ENCODE data around the gene APOB.

The APOB gene

GRCh38 chr2:21024722-21025389 is 19.0 kb downstream of the APOB start:
- Histone ChIP-seq H3K27ac (ENCODE audit: low read length) (no peak overlapping the region), H3K9me3 (ENCODE audit: control insufficient read depth, insufficient read depth, low read length) (no peaks in the 10 kb centered on the region), H3K4me1 (ENCODE audit: control insufficient read depth, insufficient read depth, low read length) (no peaks in the 10 kb centered on the region), H3K27me3 (ENCODE audit: control insufficient read depth, insufficient read depth, low read length) (no peaks in the 10 kb centered on the region), H3K36me3 (ENCODE audit: control insufficient read depth, insufficient read depth, low read length) (no peaks in the 10 kb centered on the region), H3K4me3 (ENCODE audit: low read length) (no peak overlapping the region)
- WGBS (ENCODE audit: insufficient coverage, insufficient read length) = no CpG with 5 or more reads among the region's 7 CpGs
- DNase-seq (ENCODE audit: low read depth, low spot score) = no peak

DNA sequence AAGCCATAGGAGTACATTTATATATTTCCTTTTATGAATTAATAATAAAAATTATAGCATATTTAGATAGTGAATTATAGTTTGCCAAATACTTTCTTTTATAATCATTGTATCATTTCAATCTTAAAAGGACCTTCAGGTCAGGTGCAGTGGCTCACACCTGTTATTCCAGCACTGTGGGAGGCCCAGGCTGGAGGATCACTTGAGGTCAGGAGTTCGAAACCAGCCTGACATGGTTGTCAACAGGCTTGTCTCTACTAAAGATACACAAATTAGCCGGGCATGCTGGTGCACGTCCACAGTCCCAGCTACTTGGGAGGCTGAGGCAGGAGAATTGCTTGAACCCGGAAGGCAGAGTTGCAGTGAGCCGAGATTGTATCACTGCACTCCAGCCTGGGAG is 19.7 kb downstream of the APOB start:
- no CpG with 5 or more reads among the region's 5 CpGs for WGBS (ENCODE audit: insufficient coverage, insufficient read length)
- Histone ChIP-seq H3K36me3 (ENCODE audit: control insufficient read depth, insufficient read depth, low read length) (no peaks in the 10 kb centered on the region), H3K27me3 (ENCODE audit: control insufficient read depth, insufficient read depth, low read length) (no peaks in the 10 kb centered on the region)

GRCh38 chr2:21023419-21024181 is 20.3 kb downstream of the APOB start:
- Histone ChIP-seq H3K27ac (ENCODE audit: low read length) (no peak overlapping the region), H3K9me3 (ENCODE audit: control insufficient read depth, insufficient read depth, low read length) (no peaks in the 10 kb centered on the region), H3K4me3 (ENCODE audit: low read length) (no peak overlapping the region), H3K4me1 (ENCODE audit: control insufficient read depth, insufficient read depth, low read length) (no peaks in the 10 kb centered on the region), H3K36me3 (ENCODE audit: control insufficient read depth, insufficient read depth, low read length) (no peaks in the 10 kb centered on the region), H3K27me3 (ENCODE audit: control insufficient read depth, insufficient read depth, low read length) (no peaks in the 10 kb centered on the region)
- DNase-seq (ENCODE audit: low read depth, low spot score) = no peak
- no CpG with 5 or more reads among the region's 4 CpGs for WGBS (ENCODE audit: insufficient coverage, insufficient read length)

More for the DNA sequence above, 19.7 kb downstream of the APOB start:
- no peaks in the 10 kb centered on the region for H3K4me1 ChIP-seq (ENCODE audit: control insufficient read depth, insufficient read depth, low read length)
- no peak for DNase-seq (ENCODE audit: low read depth, low spot score)
- no peak overlapping the region for H3K4me3 ChIP-seq (ENCODE audit: low read length)
- H3K27ac ChIP-seq (ENCODE audit: low read length) = no peak overlapping the region
- H3K9me3 ChIP-seq (ENCODE audit: control insufficient read depth, insufficient read depth, low read length) = no peaks in the 10 kb centered on the region

DNA sequence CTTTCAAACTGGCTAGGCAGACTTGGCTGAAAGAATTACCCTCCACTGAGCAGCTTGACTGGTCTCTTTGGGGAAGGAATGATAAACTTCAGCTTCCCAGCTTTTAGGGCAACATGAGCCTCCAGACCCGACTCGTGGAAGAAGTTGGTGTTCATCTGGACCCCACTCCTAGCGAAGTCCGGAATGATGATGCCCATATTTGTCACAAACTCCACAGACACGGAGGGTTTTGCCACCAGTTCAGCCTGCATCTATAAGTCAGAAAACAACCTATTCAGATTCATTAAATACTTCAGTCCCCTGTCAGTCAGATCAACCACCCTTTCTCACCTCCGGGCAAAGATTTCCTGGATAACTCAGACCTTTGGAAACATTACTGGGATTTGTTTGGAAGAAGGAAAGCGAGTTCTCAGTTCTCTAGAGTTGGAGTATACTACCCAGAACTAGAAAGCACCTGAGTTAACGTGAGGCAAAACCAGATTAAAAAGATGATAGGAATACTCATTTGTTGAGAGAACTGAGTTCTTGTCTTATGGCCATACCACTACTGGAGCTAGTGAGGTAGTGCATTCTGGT is 21.0 kb downstream of the APOB start:
- no peak overlapping the region for H3K27ac ChIP-seq (ENCODE audit: low read length)
- H3K27me3 ChIP-seq (ENCODE audit: control insufficient read depth, insufficient read depth, low read length) = no peaks in the 10 kb centered on the region
- H3K9me3 ChIP-seq (ENCODE audit: control insufficient read depth, insufficient read depth, low read length) = no peaks in the 10 kb centered on the region
- H3K36me3 ChIP-seq (ENCODE audit: control insufficient read depth, insufficient read depth, low read length) = no peaks in the 10 kb centered on the region
- no CpG with 5 or more reads among the region's 8 CpGs for WGBS (ENCODE audit: insufficient coverage, insufficient read length)
- no peak for DNase-seq (ENCODE audit: low read depth, low spot score)
- no peaks in the 10 kb centered on the region for H3K4me1 ChIP-seq (ENCODE audit: control insufficient read depth, insufficient read depth, low read length)
- H3K4me3 ChIP-seq (ENCODE audit: low read length) = no peak overlapping the region

DNA sequence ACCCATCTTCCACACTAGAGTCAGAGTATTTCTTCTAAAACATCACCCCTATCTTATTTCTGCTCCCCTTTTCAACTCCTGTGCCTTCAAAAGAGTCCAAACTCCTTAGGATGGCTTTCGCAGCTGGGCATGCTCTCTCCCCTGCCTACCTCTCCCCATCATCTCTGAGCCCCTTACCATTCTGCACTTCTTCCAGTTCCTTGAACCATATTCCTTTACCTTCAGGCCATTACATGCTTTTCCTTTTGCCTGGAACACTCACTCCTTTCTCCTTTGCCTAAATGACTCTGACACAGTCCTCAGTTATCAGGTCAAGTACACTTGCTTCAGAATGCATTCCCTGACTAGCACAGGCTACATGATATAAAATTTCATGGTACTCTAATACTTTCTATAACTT is 22.4 kb downstream of the APOB start:
- no CpG with 5 or more reads among the region's 1 CpG for WGBS (ENCODE audit: insufficient coverage, insufficient read length)
- no peaks in the 10 kb centered on the region for H3K4me1 ChIP-seq (ENCODE audit: control insufficient read depth, insufficient read depth, low read length)

DNA sequence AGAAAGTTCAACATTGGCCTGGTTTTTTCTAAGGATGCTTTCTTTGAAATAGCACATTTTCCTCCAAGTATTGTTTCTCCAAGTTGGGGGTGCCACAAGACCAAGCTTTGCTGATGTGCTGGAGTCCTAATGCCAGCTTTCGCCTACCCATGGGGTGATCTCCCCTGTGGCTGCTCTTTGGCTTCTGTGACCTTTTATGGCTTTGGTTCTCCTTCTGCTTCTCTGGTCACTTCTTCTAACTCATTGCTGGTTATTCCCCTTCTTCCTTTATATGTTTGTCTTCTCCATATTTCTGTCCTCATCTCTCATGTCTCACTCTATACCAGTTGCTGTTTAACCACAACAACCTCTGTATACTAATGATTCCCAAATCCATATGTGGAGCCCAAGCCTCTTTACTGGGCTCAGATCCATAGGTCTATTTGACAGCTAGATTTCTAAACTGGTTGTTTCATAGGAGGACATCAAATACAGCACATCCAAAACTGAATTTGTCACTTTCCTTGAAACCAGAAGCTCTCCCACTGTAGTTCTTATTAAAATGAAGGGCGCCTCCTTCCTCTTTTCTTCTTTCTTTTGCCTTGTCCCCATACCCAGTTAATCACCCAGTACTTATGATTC is 23.1 kb downstream of the APOB start:
- no peak overlapping the region for H3K4me3 ChIP-seq (ENCODE audit: low read length)
- no peak for DNase-seq (ENCODE audit: low read depth, low spot score)
- no peaks in the 10 kb centered on the region for H3K27me3 ChIP-seq (ENCODE audit: control insufficient read depth, insufficient read depth, low read length)
- H3K27ac ChIP-seq (ENCODE audit: low read length) = no peak overlapping the region
- no CpG with 5 or more reads among the region's 2 CpGs for WGBS (ENCODE audit: insufficient coverage, insufficient read length)
- H3K4me1 ChIP-seq (ENCODE audit: control insufficient read depth, insufficient read depth, low read length) = no peaks in the 10 kb centered on the region
- no peaks in the 10 kb centered on the region for H3K36me3 ChIP-seq (ENCODE audit: control insufficient read depth, insufficient read depth, low read length)
- no peaks in the 10 kb centered on the region for H3K9me3 ChIP-seq (ENCODE audit: control insufficient read depth, insufficient read depth, low read length)

More for the DNA sequence above, 22.4 kb downstream of the APOB start:
- no peaks in the 10 kb centered on the region for H3K9me3 ChIP-seq (ENCODE audit: control insufficient read depth, insufficient read depth, low read length)
- no peaks in the 10 kb centered on the region for H3K36me3 ChIP-seq (ENCODE audit: control insufficient read depth, insufficient read depth, low read length)
- no peak overlapping the region for H3K4me3 ChIP-seq (ENCODE audit: low read length)
- DNase-seq (ENCODE audit: low read depth, low spot score) = no peak
- H3K27ac ChIP-seq (ENCODE audit: low read length) = no peak overlapping the region
- H3K27me3 ChIP-seq (ENCODE audit: control insufficient read depth, insufficient read depth, low read length) = no peaks in the 10 kb centered on the region

DNA sequence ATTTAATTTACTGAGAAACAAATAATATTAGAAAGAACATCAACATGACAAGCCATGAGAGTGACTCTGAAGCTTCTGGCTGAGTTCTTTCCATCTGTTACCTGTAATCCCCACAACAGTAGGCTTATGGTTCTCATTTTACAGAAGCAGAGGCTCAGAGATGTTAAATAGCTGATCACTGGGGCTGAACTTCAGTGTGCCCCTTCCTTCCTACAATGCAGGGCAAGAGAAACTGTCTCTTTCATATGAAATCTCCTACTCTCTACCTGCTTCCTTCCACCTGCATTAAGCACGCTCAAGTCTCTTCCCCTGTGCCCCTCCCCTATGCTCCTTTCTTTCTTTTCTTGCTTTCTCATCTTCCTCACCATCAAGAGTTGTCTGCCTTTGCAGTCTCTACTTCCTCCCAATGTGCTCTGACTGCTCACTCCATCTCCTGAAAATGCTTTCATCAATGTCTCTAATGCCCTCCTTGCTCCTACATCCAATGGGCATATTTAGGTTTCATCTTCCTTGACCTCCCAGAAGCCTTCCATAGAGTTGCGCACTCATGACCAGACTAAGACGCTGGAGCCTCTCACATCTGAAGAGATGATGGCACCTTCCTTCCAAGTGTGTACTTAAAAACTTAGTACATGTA is 23.7 kb downstream of the APOB start:
- DNase-seq (ENCODE audit: low read depth, low spot score) = no peak
- Histone ChIP-seq H3K9me3 (ENCODE audit: control insufficient read depth, insufficient read depth, low read length) (no peaks in the 10 kb centered on the region), H3K4me3 (ENCODE audit: low read length) (no peak overlapping the region), H3K27ac (ENCODE audit: low read length) (no peak overlapping the region), H3K4me1 (ENCODE audit: control insufficient read depth, insufficient read depth, low read length) (no peaks in the 10 kb centered on the region), H3K27me3 (ENCODE audit: control insufficient read depth, insufficient read depth, low read length) (no peaks in the 10 kb centered on the region), H3K36me3 (ENCODE audit: control insufficient read depth, insufficient read depth, low read length) (no peaks in the 10 kb centered on the region)
- no CpG with 5 or more reads among the region's 3 CpGs for WGBS (ENCODE audit: insufficient coverage, insufficient read length)

DNA sequence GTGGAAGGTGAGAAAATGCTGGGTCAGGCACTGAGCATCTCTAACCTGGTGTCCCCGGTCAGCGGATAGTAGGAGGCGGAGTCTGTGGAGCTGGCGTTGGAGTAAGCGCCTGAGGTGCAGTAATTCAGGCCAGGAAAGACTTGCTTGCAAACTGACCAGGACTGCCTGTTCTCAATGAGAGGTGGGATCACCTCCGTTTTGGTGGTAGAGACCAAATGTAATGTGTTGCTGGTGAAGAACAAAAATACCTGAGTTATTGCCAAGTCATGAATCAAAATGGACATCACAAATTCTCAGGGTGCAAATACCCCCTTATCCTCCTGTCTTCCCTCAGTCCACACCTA is 24.2 kb downstream of the APOB start:
- H3K27ac ChIP-seq (ENCODE audit: low read length) = no peak overlapping the region
- no peaks in the 10 kb centered on the region for H3K36me3 ChIP-seq (ENCODE audit: control insufficient read depth, insufficient read depth, low read length)
- no peaks in the 10 kb centered on the region for H3K27me3 ChIP-seq (ENCODE audit: control insufficient read depth, insufficient read depth, low read length)
- no peak overlapping the region for H3K4me3 ChIP-seq (ENCODE audit: low read length)
- H3K9me3 ChIP-seq (ENCODE audit: control insufficient read depth, insufficient read depth, low read length) = no peaks in the 10 kb centered on the region
- no CpG with 5 or more reads among the region's 6 CpGs for WGBS (ENCODE audit: insufficient coverage, insufficient read length)
- no peaks in the 10 kb centered on the region for H3K4me1 ChIP-seq (ENCODE audit: control insufficient read depth, insufficient read depth, low read length)
- no peak for DNase-seq (ENCODE audit: low read depth, low spot score)

- Histone ChIP-seq H3K27ac (ENCODE audit: low read length) (no peak overlapping the region), H3K4me1 (ENCODE audit: control insufficient read depth, insufficient read depth, low read length) (no peaks in the 10 kb centered on the region), H3K36me3 (ENCODE audit: control insufficient read depth, insufficient read depth, low read length) (no peaks in the 10 kb centered on the region), H3K27me3 (ENCODE audit: control insufficient read depth, insufficient read depth, low read length) (no peaks in the 10 kb centered on the region), H3K9me3 (ENCODE audit: control insufficient read depth, insufficient read depth, low read length) (no peaks in the 10 kb centered on the region), H3K4me3 (ENCODE audit: low read length) (no peak overlapping the region)
- DNase-seq (ENCODE audit: low read depth, low spot score) = no peak
- no CpG with 5 or more reads among the region's 3 CpGs for WGBS (ENCODE audit: insufficient coverage, insufficient read length)
Measured at GRCh38 chr2:21019000-21019677, 24.7 kb downstream of the APOB start.

GRCh38 chr2:21018290-21018689 is 25.6 kb downstream of the APOB start:
- Histone ChIP-seq H3K9me3 (ENCODE audit: control insufficient read depth, insufficient read depth, low read length) (no peaks in the 10 kb centered on the region), H3K27me3 (ENCODE audit: control insufficient read depth, insufficient read depth, low read length) (no peaks in the 10 kb centered on the region), H3K36me3 (ENCODE audit: control insufficient read depth, insufficient read depth, low read length) (no peaks in the 10 kb centered on the region), H3K27ac (ENCODE audit: low read length) (no peak overlapping the region), H3K4me3 (ENCODE audit: low read length) (no peak overlapping the region), H3K4me1 (ENCODE audit: control insufficient read depth, insufficient read depth, low read length) (no peaks in the 10 kb centered on the region)
- no CpG with 5 or more reads among the region's 2 CpGs for WGBS (ENCODE audit: insufficient coverage, insufficient read length)
- DNase-seq (ENCODE audit: low read depth, low spot score) = no peak

All from iPS DF 6.9 (cell line).